ENCODE measurements around the gene ANKRD6. TPM values are rescaled to one million over a fixed set of nuclear protein-coding genes. Genes with fewer than 3 reads are reported as not detected.

The ANKRD6 gene
- total RNA-seq, 1 experiment from 2014 or later = 5.6 TPM

DNA sequence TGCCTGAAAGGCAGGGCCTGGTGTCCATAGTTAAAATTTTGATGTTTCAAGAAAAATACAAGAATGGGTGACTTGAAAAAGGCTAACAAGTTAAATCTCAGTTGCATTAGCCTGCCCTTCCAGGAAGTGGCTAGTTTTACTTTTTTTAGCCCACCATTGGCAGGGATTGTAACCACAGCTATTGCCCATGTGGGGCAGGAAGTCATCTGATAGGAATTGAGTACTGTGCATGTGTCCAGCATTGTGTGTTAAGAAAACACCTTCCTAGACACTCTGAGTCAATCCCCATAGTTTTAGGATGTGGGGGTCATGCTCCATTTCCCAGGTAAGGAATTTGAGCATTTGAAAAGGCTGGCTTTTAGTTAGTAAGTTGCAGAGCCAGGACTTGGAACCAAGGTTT, 178.7 kb downstream of the ANKRD6 start:
- no peak overlapping the region for H4K91ac ChIP-seq (ENCODE audit: insufficient read length, low read depth, low read length)
- H2BK5ac ChIP-seq (ENCODE audit: insufficient read length, low read length) = no peak overlapping the region
- H3K27me3 Mint-ChIP-seq (ENCODE audit: low read depth) = peaks cover 2% of the 10 kb centered on the region
- H2BK20ac ChIP-seq (ENCODE audit: low read depth, low read length, poor library complexity, severe bottlenecking) = no peak overlapping the region
- DNase-seq = no peak
- H3K79me2 ChIP-seq (ENCODE audit: insufficient read depth, low read length) = no peaks in the 10 kb centered on the region
- no peak overlapping the region for H3K14ac ChIP-seq (ENCODE audit: insufficient read depth, low read length)
- no peaks in the 10 kb centered on the region for H3K27me3 ChIP-seq (ENCODE audit: insufficient read depth, low read length)
- H2BK15ac ChIP-seq (ENCODE audit: low read depth, low read length) = no peak overlapping the region
- no peak overlapping the region for H3K23ac ChIP-seq (ENCODE audit: insufficient read length, low read depth, low read length)
- H3K4me3 Mint-ChIP-seq = no peak overlapping the region
- H3K23me2 ChIP-seq (ENCODE audit: insufficient read length, low read depth, low read length, poor library complexity, severe bottlenecking) = no peaks in the 10 kb centered on the region
- no peak overlapping the region for H3K4me2 ChIP-seq (ENCODE audit: insufficient read depth, insufficient read length, low read length)
- no peaks in the 10 kb centered on the region for H3K9me3 Mint-ChIP-seq
- H3K27ac Mint-ChIP-seq = no peak overlapping the region
- no peak overlapping the region for H4K5ac ChIP-seq (ENCODE audit: insufficient read length, low read depth, low read length)
- no peak overlapping the region for H2AFZ ChIP-seq (ENCODE audit: low read length)
- no peak overlapping the region for H3K56ac ChIP-seq (ENCODE audit: insufficient read length, low read depth, low read length)
- H2AK5ac ChIP-seq (ENCODE audit: insufficient read length, low read length) = no peak overlapping the region
- H3K4me1 Mint-ChIP-seq = peaks cover 0 to 12% of the 10 kb centered on the region in 2 experiments; a peak in 2 of 4 replicates
- no peaks in the 10 kb centered on the region for H3K36me3 Mint-ChIP-seq (ENCODE audit: insufficient read depth in 1 of 3, low read depth in 3 of 3)
- no peak overlapping the region for H3K18ac ChIP-seq (ENCODE audit: insufficient read length, low read depth, low read length)
- H4K8ac ChIP-seq (replicated peaks; ENCODE audit: insufficient read length, low read depth, low read length) = no peak overlapping the region
- H3K9ac ChIP-seq (ENCODE audit: extremely low read depth, insufficient read length, low read length) = no peak overlapping the region
- TF ChIP-seq, protein P1, sequence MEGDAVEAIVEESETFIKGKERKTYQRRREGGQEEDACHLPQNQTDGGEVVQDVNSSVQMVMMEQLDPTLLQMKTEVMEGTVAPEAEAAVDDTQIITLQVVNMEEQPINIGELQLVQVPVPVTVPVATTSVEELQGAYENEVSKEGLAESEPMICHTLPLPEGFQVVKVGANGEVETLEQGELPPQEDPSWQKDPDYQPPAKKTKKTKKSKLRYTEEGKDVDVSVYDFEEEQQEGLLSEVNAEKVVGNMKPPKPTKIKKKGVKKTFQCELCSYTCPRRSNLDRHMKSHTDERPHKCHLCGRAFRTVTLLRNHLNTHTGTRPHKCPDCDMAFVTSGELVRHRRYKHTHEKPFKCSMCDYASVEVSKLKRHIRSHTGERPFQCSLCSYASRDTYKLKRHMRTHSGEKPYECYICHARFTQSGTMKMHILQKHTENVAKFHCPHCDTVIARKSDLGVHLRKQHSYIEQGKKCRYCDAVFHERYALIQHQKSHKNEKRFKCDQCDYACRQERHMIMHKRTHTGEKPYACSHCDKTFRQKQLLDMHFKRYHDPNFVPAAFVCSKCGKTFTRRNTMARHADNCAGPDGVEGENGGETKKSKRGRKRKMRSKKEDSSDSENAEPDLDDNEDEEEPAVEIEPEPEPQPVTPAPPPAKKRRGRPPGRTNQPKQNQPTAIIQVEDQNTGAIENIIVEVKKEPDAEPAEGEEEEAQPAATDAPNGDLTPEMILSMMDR (conservative IDR thresholded peaks at IDR 0.05) = no peak
- H3K4me1 ChIP-seq (ENCODE audit: insufficient read depth, low read length) = no peaks in the 10 kb centered on the region
- H2BK12ac ChIP-seq (ENCODE audit: insufficient read length, low read depth, low read length) = no peak overlapping the region
- H3K9me3 ChIP-seq (ENCODE audit: control insufficient read depth, low read depth, low read length) = no peaks in the 10 kb centered on the region
- no peak overlapping the region for H3T11ph ChIP-seq (ENCODE audit: low read length)
- H2BK120ac ChIP-seq (ENCODE audit: low read depth, low read length, poor library complexity, severe bottlenecking) = no peak overlapping the region
- no peaks in the 10 kb centered on the region for H3K79me1 ChIP-seq (ENCODE audit: insufficient read depth, low read depth, low read length, poor library complexity, severe bottlenecking)
- no peaks in the 10 kb centered on the region for H4K20me1 ChIP-seq (ENCODE audit: control insufficient read depth, insufficient read depth, insufficient read length)
- H3K4ac ChIP-seq (ENCODE audit: low read depth, low read length) = no peak overlapping the region
- no peak overlapping the region for H3K27ac ChIP-seq (ENCODE audit: insufficient read length, low read depth, low read length)
